AG04450 (cell line): Measurements from ENCODE around the gene IL13RA1. TPM values are rescaled to one million over a fixed set of nuclear protein-coding genes. Genes with fewer than 3 reads are reported as not detected.
"Not testable (repeated sequence)": the region's sequence is repeated elsewhere in the genome, so short reads cannot be mapped to it uniquely, and the experiment has no call there.

Experiments used
- CTCF ChIA-PET: fragments of 300-600, 350-600 bp; formaldehyde crosslinking; extraction: SDS; loops from one replicate; lab custom pipeline; 2022; ENCODE audit warnings: antibody characterized with exemption, inconsistent platforms; lab: Charles Lee
- POLR2A ChIA-PET: fragments of 350-600 bp; formaldehyde crosslinking; extraction: SDS; loops from one replicate; lab custom pipeline; 2021; ENCODE audit warnings: antibody characterized with exemption, inconsistent platforms; lab: Yijun Ruan, JAX
- DNase-seq: peaks from one replicate; pipeline ENCODE4 v3.0.0-alpha.2; 2011; ENCODE audit warnings: low read depth, low spot score
- H3K27ac ChIP-seq: one replicate; pipeline ENCODE4 v1.5.1; 2012; ENCODE audit warnings: low read depth, low read length, control low read depth
- H3K27me3 ChIP-seq: one replicate; pipeline ENCODE4 v1.6.0; 2012; ENCODE audit warnings: low read length; ENCODE audit not compliant: control insufficient read depth, insufficient read depth
- H3K4me3 ChIP-seq: 2 replicates; pipeline ENCODE4 v1.5.1; 2011; ENCODE audit warnings: mild to moderate bottlenecking, low read depth, low read length, control low read depth
- H3K9me3 ChIP-seq: 2 replicates; pipeline ENCODE4 v1.5.1; 2012; ENCODE audit warnings: low read length; ENCODE audit not compliant: control insufficient read depth, insufficient read depth
- polyA plus RNA-seq: library from polyadenylated mRNA; depleted of rRNA; stranded (reverse); fragments of >200 nt; gene quantifications from 2 replicates; pipeline ENCODE4 v1.2.3, GENCODE V29; 2011
- TF ChIP-seq, protein P1 (sequence below): IDR thresholded peaks from 2 replicates; pipeline ENCODE4 v1.5.1; 2011; ENCODE audit warnings: low read depth, low read length, control low read depth, inconsistent platforms

The IL13RA1 gene
- polyA plus RNA-seq, 1 experiment, result 71.5 TPM

GRCh38 chrX:118706681-118707080 lies 20.7 kb upstream of the IL13RA1 start:
- Histone ChIP-seq H3K9me3 (no peaks in the 10 kb centered on the region), H3K27me3 (no peaks in the 10 kb centered on the region), H3K4me3 (no peak overlapping the region), H3K27ac (no peak overlapping the region)
- no peak for DNase-seq
- TF ChIP-seq, protein P1, sequence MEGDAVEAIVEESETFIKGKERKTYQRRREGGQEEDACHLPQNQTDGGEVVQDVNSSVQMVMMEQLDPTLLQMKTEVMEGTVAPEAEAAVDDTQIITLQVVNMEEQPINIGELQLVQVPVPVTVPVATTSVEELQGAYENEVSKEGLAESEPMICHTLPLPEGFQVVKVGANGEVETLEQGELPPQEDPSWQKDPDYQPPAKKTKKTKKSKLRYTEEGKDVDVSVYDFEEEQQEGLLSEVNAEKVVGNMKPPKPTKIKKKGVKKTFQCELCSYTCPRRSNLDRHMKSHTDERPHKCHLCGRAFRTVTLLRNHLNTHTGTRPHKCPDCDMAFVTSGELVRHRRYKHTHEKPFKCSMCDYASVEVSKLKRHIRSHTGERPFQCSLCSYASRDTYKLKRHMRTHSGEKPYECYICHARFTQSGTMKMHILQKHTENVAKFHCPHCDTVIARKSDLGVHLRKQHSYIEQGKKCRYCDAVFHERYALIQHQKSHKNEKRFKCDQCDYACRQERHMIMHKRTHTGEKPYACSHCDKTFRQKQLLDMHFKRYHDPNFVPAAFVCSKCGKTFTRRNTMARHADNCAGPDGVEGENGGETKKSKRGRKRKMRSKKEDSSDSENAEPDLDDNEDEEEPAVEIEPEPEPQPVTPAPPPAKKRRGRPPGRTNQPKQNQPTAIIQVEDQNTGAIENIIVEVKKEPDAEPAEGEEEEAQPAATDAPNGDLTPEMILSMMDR, result no peak
- POLR2A ChIA-PET, result interaction anchor here (0.7 kb wide), 1 partner anchor 14 kb away, joined by 3 read pairs; no protein-coding TSS in a partner anchor
- CTCF ChIA-PET, result no interaction called here

GRCh38 chrX:118714521-118714920 lies 12.9 kb upstream of the IL13RA1 start:
- H3K9me3 ChIP-seq, result no peaks in the 10 kb centered on the region
- TF ChIP-seq, protein P1, result no peak
- ChIA-PET POLR2A (no interaction called here), CTCF (no interaction called here)
- H3K4me3 ChIP-seq, result no peak overlapping the region
- no peak for DNase-seq
- H3K27me3 ChIP-seq, result no peaks in the 10 kb centered on the region
- no peak overlapping the region for H3K27ac ChIP-seq

- CTCF ChIA-PET, H3K27me3 ChIP-seq, H3K9me3 ChIP-seq, H3K4me3 ChIP-seq, POLR2A ChIA-PET, H3K27ac ChIP-seq, DNase-seq: not testable (repeated sequence)
Measured at GRCh38 chrX:118715917-118716316, 11.5 kb upstream of the IL13RA1 start.

DNA sequence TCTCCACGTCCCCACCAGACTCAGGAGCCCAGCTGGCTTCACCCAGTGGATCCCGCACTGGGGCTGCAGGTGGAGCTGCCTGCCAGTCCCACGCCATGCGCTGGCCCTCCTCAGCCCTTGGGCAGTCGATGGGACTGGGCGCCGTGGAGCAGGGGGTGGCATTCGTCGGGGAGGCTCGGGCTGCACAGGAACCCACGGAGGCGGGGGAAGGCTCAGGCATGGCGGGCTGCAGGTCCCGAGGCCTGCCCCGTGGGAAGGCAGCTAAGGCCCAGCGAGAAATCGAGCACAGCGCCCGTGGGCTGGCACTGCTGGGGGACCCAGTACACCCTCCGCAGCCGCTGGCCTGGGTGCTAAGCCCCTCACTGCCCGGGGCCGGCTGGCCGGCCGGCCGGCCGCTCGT lies 10.6 kb upstream of the IL13RA1 start:
- not testable (repeated sequence) for H3K27ac ChIP-seq, H3K9me3 ChIP-seq, DNase-seq, H3K4me3 ChIP-seq, H3K27me3 ChIP-seq
- CTCF ChIA-PET, result interaction anchor here (0.6 kb wide), 1 partner anchor 60 kb away, joined by 5 read pairs; no protein-coding TSS in a partner anchor
- POLR2A ChIA-PET, result interaction anchor here (0.7 kb wide), 1 partner anchor 48 kb away, joined by 3 read pairs; no protein-coding TSS in a partner anchor

DNA sequence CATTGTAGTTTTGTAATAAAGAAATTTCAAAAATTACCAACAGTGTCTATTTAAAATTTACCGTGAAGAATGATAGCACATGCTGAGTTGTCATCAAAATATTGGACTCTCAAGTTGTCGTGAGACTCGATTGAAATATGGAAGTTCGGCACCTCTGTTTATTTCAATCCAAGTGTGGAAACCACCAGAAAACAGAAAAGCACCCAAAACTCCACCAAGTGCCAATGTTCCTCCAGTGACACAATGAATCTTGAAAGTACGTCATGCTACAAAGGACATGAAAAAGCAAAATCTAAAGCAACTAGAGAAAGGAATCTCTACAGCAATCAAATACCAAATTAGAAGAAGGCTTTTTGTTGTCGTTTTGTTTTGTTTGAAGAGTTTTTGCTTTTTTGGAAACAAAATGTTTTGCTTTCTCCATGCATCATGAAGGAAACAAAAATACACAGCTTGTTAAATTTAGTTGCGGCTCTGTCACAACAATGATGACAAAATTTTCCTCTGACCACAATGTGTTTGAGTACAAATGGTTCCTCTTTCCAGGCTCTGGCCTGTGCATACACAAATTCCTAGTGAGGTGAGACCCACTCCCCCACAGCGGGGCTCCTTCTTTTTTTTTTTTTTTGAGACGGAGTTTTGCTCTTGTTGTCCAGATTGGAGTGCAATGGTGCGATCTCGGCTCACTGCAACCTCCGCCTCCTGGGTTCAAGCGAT lies 9.6 kb upstream of the IL13RA1 start:
- DNase-seq, result no peak
- H3K27me3 ChIP-seq, result no peaks in the 10 kb centered on the region
- H3K9me3 ChIP-seq, result no peaks in the 10 kb centered on the region
- ChIA-PET CTCF (no interaction called here), POLR2A (interaction anchor here (0.5 kb wide), 1 partner anchor 43 kb away, joined by 8 read pairs; no protein-coding TSS in a partner anchor)
- TF ChIP-seq, protein P1, result no peak
- no peak overlapping the region for H3K27ac ChIP-seq
- no peak overlapping the region for H3K4me3 ChIP-seq

DNA sequence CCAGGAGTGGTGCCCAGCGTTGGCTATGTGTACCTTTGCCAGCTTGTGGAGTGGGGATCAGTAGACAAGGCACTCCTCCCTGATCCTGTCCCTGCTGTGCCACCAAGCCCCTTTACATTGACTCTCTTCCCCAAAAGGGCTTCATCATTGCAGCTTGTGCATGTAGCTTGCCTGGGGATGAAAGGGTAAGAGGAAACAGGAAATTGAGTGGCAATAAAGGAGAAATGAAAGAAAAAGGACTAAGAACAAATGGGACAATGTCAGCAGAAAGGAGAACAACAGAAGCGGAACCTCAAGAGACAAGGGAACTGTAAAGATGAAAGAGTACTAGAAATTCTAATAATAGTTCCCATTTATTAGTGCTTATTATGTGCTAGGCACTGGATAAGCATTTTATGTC lies 8.7 kb upstream of the IL13RA1 start:
- CTCF ChIA-PET, result no interaction called here

More for the DNA sequence above, 8.7 kb upstream of the IL13RA1 start:
- TF ChIP-seq, protein P1, result no peak
- no peaks in the 10 kb centered on the region for H3K27me3 ChIP-seq
- H3K27ac ChIP-seq, result no peak overlapping the region
- POLR2A ChIA-PET, result no interaction called here
- H3K9me3 ChIP-seq, result no peaks in the 10 kb centered on the region
- H3K4me3 ChIP-seq, result no peak overlapping the region
- no peak for DNase-seq
